ENCODE data around the gene VSIG8.

Gene VSIG8

GRCh38 chr1:159895836-159896545 lies 33.5 kb upstream of the VSIG8 start:
- Histone ChIP-seq H3K79me1 (replicated peaks; ENCODE audit: low read length, poor library complexity, severe bottlenecking) (no peaks in the 10 kb centered on the region), H4K91ac (ENCODE audit: low read length) (no peak overlapping the region), H2AFZ (ENCODE audit: low read depth, low read length) (no peak overlapping the region), H2BK5ac (ENCODE audit: low read depth, low read length, poor library complexity, severe bottlenecking) (no peak overlapping the region), H3K14ac (ENCODE audit: low read length in 2 of 2) (no peak overlapping the region), H2BK120ac (ENCODE audit: low read depth, low read length) (no peak overlapping the region), H3K23ac (ENCODE audit: low read length in 2 of 2) (no peak overlapping the region), H3K27me3 (ENCODE audit: control insufficient read depth in 1 of 2, insufficient read depth in 1 of 2, low read length in 2 of 2) (peaks cover 0 to 3% of the 10 kb centered on the region in 2 experiments), H3K4ac (ENCODE audit: low read depth in 1 of 2, low read length in 2 of 2) (peak overlapping the region in 1 of 2 experiments; percentile 9), H3K27ac (ENCODE audit: low read length, poor library complexity, severe bottlenecking) (no peak overlapping the region), H3K4me3 (ENCODE audit: insufficient read depth in 1 of 2, low read depth in 1 of 2, low read length in 2 of 2) (no peak overlapping the region), H3K9ac (ENCODE audit: low read length) (no peak overlapping the region), H2AK5ac (ENCODE audit: low read length, severe bottlenecking) (no peak overlapping the region), H4K8ac (ENCODE audit: low read length) (no peak overlapping the region), H3K18ac (ENCODE audit: low read depth in 1 of 2, low read length in 2 of 2) (peak overlapping the region in 1 of 2 experiments; percentile 42), H3K4me1 (ENCODE audit: control insufficient read depth, insufficient read depth, low read depth, low read length) (peaks cover 12% of the 10 kb centered on the region), H2BK15ac (ENCODE audit: low read depth, poor library complexity, severe bottlenecking) (no peak overlapping the region), H3K36me3 (ENCODE audit: control insufficient read depth in 1 of 2, insufficient read depth in 2 of 2, low read depth in 1 of 2, low read length in 2 of 2) (no peaks in the 10 kb centered on the region), H3K9me3 (ENCODE audit: control insufficient read depth, low read length) (no peaks in the 10 kb centered on the region), H2BK12ac (ENCODE audit: low read length in 2 of 2) (peak overlapping the region in 1 of 2 experiments; percentile 19), H3K4me2 (ENCODE audit: low read length, poor library complexity, severe bottlenecking) (no peak overlapping the region)
- 70% methylated on average over 6 of the region's 6 CpGs for WGBS
- peak; percentile 73 for DNase-seq

DNA sequence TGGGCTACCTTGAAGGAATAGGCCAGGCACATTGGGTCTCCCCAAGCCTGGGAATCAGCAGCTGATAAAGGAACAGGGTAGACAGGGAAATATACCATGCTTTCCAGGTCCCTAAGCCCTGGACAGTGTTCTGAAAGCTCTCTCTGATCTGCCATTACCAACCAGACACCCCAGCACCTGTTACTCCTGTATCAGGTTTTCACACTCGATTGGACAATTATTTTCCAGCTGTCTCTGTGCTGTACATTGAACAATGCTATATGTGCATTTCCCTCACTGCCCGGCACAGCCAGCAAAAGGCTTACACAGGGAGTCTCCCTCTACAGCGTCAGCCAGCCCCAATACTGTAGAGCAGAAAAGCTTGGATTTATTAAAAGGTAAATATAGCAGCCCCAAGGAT lies 32.8 kb upstream of the VSIG8 start:
- H3K27me3 ChIP-seq (ENCODE audit: control insufficient read depth in 1 of 2, insufficient read depth in 1 of 2, low read length in 2 of 2) = no peaks in the 10 kb centered on the region
- peak overlapping the region in 1 of 2 experiments; percentile 9 for H3K4ac ChIP-seq (ENCODE audit: low read depth in 1 of 2, low read length in 2 of 2)
- no peak overlapping the region for H2AK5ac ChIP-seq (ENCODE audit: low read length, severe bottlenecking)
- H2BK120ac ChIP-seq (ENCODE audit: low read depth, low read length) = no peak overlapping the region
- H2BK5ac ChIP-seq (ENCODE audit: low read depth, low read length, poor library complexity, severe bottlenecking) = no peak overlapping the region
- no peak overlapping the region for H3K23ac ChIP-seq (ENCODE audit: low read length in 2 of 2)
- no peak overlapping the region for H2BK15ac ChIP-seq (ENCODE audit: low read depth, poor library complexity, severe bottlenecking)
- H3K9me3 ChIP-seq (ENCODE audit: control insufficient read depth, low read length) = no peaks in the 10 kb centered on the region
- H3K27ac ChIP-seq (ENCODE audit: low read length, poor library complexity, severe bottlenecking) = no peak overlapping the region
- H3K4me3 ChIP-seq (ENCODE audit: insufficient read depth in 1 of 2, low read depth in 1 of 2, low read length in 2 of 2) = no peak overlapping the region
- H3K9ac ChIP-seq (ENCODE audit: low read length) = no peak overlapping the region
- H4K91ac ChIP-seq (ENCODE audit: low read length) = no peak overlapping the region
- H2BK12ac ChIP-seq (ENCODE audit: low read length in 2 of 2) = peak overlapping the region in 1 of 2 experiments; percentile 48
- no peak overlapping the region for H3K14ac ChIP-seq (ENCODE audit: low read length in 2 of 2)
- DNase-seq = no peak
- H2AFZ ChIP-seq (ENCODE audit: low read depth, low read length) = no peak overlapping the region
- peaks cover 10% of the 10 kb centered on the region for H3K4me1 ChIP-seq (ENCODE audit: control insufficient read depth, insufficient read depth, low read depth, low read length)
- H3K36me3 ChIP-seq (ENCODE audit: control insufficient read depth in 1 of 2, insufficient read depth in 2 of 2, low read depth in 1 of 2, low read length in 2 of 2) = no peaks in the 10 kb centered on the region
- 93% methylated on average over 3 of the region's 3 CpGs for WGBS
- H3K18ac ChIP-seq (ENCODE audit: low read depth in 1 of 2, low read length in 2 of 2) = peak overlapping the region in 1 of 2 experiments; percentile 3
- H3K79me1 ChIP-seq (replicated peaks; ENCODE audit: low read length, poor library complexity, severe bottlenecking) = no peaks in the 10 kb centered on the region
- no peak overlapping the region for H4K8ac ChIP-seq (ENCODE audit: low read length)
- no peak overlapping the region for H3K4me2 ChIP-seq (ENCODE audit: low read length, poor library complexity, severe bottlenecking)

GRCh38 chr1:159892944-159893343 lies 30.5 kb upstream of the VSIG8 start:
- H3K23ac ChIP-seq (ENCODE audit: low read length in 2 of 2) = no peak overlapping the region
- H3K36me3 ChIP-seq (ENCODE audit: control insufficient read depth in 1 of 2, insufficient read depth in 2 of 2, low read depth in 1 of 2, low read length in 2 of 2) = no peaks in the 10 kb centered on the region
- no peaks in the 10 kb centered on the region for H3K27me3 ChIP-seq (ENCODE audit: control insufficient read depth in 1 of 2, insufficient read depth in 1 of 2, low read length in 2 of 2)
- H3K4ac ChIP-seq (ENCODE audit: low read depth in 1 of 2, low read length in 2 of 2) = no peak overlapping the region
- no peak overlapping the region for H2BK15ac ChIP-seq (ENCODE audit: low read depth, poor library complexity, severe bottlenecking)
- H3K9me3 ChIP-seq (ENCODE audit: control insufficient read depth, low read length) = no peaks in the 10 kb centered on the region
- no peak overlapping the region for H2BK120ac ChIP-seq (ENCODE audit: low read depth, low read length)
- no peak overlapping the region for H3K9ac ChIP-seq (ENCODE audit: low read length)
- no peak overlapping the region for H4K8ac ChIP-seq (ENCODE audit: low read length)
- DNase-seq = no peak
- H3K14ac ChIP-seq (ENCODE audit: low read length in 2 of 2) = no peak overlapping the region
- 95% methylated on average over 5 of the region's 5 CpGs for WGBS
- H2AFZ ChIP-seq (ENCODE audit: low read depth, low read length) = no peak overlapping the region
- H3K4me2 ChIP-seq (ENCODE audit: low read length, poor library complexity, severe bottlenecking) = no peak overlapping the region
- H2BK12ac ChIP-seq (ENCODE audit: low read length in 2 of 2) = no peak overlapping the region
- no peak overlapping the region for H2AK5ac ChIP-seq (ENCODE audit: low read length, severe bottlenecking)
- H3K27ac ChIP-seq (ENCODE audit: low read length, poor library complexity, severe bottlenecking) = no peak overlapping the region
- peaks cover 4% of the 10 kb centered on the region for H3K4me1 ChIP-seq (ENCODE audit: control insufficient read depth, insufficient read depth, low read depth, low read length)
- no peak overlapping the region for H2BK5ac ChIP-seq (ENCODE audit: low read depth, low read length, poor library complexity, severe bottlenecking)
- no peak overlapping the region for H3K4me3 ChIP-seq (ENCODE audit: insufficient read depth in 1 of 2, low read depth in 1 of 2, low read length in 2 of 2)
- H4K91ac ChIP-seq (ENCODE audit: low read length) = no peak overlapping the region
- H3K18ac ChIP-seq (ENCODE audit: low read depth in 1 of 2, low read length in 2 of 2) = no peak overlapping the region
- no peaks in the 10 kb centered on the region for H3K79me1 ChIP-seq (replicated peaks; ENCODE audit: low read length, poor library complexity, severe bottlenecking)

GRCh38 chr1:159891275-159892157 lies 29.1 kb upstream of the VSIG8 start:
- H2BK120ac ChIP-seq (ENCODE audit: low read depth, low read length) = no peak overlapping the region
- H3K36me3 ChIP-seq (ENCODE audit: control insufficient read depth in 1 of 2, insufficient read depth in 2 of 2, low read depth in 1 of 2, low read length in 2 of 2) = no peaks in the 10 kb centered on the region
- no peak overlapping the region for H4K91ac ChIP-seq (ENCODE audit: low read length)
- H2BK12ac ChIP-seq (ENCODE audit: low read length in 2 of 2) = no peak overlapping the region
- H3K79me1 ChIP-seq (replicated peaks; ENCODE audit: low read length, poor library complexity, severe bottlenecking) = no peaks in the 10 kb centered on the region
- no peak overlapping the region for H3K4ac ChIP-seq (ENCODE audit: low read depth in 1 of 2, low read length in 2 of 2)
- no peak overlapping the region for H3K23ac ChIP-seq (ENCODE audit: low read length in 2 of 2)
- H2BK15ac ChIP-seq (ENCODE audit: low read depth, poor library complexity, severe bottlenecking) = no peak overlapping the region
- no peak overlapping the region for H2BK5ac ChIP-seq (ENCODE audit: low read depth, low read length, poor library complexity, severe bottlenecking)
- H3K9ac ChIP-seq (ENCODE audit: low read length) = peak overlapping the region; percentile 43
- no peak overlapping the region for H4K8ac ChIP-seq (ENCODE audit: low read length)
- no peak overlapping the region for H3K4me2 ChIP-seq (ENCODE audit: low read length, poor library complexity, severe bottlenecking)
- no peak overlapping the region for H3K27ac ChIP-seq (ENCODE audit: low read length, poor library complexity, severe bottlenecking)
- H3K4me1 ChIP-seq (ENCODE audit: control insufficient read depth, insufficient read depth, low read depth, low read length) = peaks cover 4% of the 10 kb centered on the region
- no peak overlapping the region for H3K4me3 ChIP-seq (ENCODE audit: insufficient read depth in 1 of 2, low read depth in 1 of 2, low read length in 2 of 2)
- peak; percentile 90 for DNase-seq
- no peak overlapping the region for H3K14ac ChIP-seq (ENCODE audit: low read length in 2 of 2)
- H2AFZ ChIP-seq (ENCODE audit: low read depth, low read length) = no peak overlapping the region
- 48% methylated on average over 7 of the region's 7 CpGs for WGBS
- no peaks in the 10 kb centered on the region for H3K9me3 ChIP-seq (ENCODE audit: control insufficient read depth, low read length)
- H2AK5ac ChIP-seq (ENCODE audit: low read length, severe bottlenecking) = no peak overlapping the region
- no peak overlapping the region for H3K18ac ChIP-seq (ENCODE audit: low read depth in 1 of 2, low read length in 2 of 2)
- H3K27me3 ChIP-seq (ENCODE audit: control insufficient read depth in 1 of 2, insufficient read depth in 1 of 2, low read length in 2 of 2) = no peaks in the 10 kb centered on the region
